GM21825 (cell line): ENCODE measurements around the gene PRDX6.
"Not testable (repeated sequence)": the region's sequence is repeated elsewhere in the genome, so short reads cannot be mapped to it uniquely, and the experiment has no call there.

ENCODE experiments used
- ATAC-seq: cut with Tn5 transposase; IDR thresholded peaks from one replicate; pipeline ENCODE4 v1.9.1; 2021; ENCODE audit warnings: mild to moderate bottlenecking, moderate library complexity; ENCODE audit not compliant: unreplicated experiment

PRDX6 gene

DNA sequence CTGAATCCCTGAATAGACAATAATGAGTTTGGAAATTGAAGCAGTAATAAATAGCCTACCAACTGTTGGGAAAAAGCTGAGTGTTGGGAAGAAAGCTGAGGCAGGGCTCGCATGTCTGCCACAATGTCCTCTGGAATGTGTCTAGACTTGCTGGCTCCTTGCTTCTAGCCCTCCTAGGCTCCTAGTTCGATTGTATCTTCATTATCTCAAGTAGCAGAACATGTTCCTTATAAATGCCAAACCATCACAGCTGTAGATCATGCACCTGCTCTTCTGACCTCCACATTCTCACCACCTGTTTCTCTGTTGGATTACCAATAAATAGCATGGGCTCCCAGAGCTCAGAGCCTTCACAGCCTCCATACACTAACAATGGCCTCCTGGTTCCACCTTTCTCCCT lies 12.9 kb upstream of the PRDX6 start:
- ATAC-seq = not testable (repeated sequence)

DNA sequence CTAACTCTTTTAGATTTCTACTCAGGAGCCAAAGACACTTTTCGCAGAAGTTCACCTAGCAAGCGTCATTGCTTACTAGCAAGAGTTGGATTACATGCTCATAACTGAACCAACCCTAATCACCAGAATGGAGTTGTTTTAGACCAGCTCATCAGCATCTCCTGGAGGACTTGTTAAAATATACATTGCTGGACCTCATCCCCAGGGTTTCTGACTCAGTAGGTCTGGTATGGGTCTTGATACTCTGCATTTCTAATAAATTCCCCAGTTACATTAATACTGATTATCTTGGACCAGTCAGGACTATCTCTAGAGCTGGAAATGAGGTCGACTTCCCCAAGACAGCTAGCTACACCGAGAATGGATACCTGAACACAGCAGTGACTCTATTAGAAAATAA lies 9.7 kb upstream of the PRDX6 start:
- ATAC-seq = no peak

DNA sequence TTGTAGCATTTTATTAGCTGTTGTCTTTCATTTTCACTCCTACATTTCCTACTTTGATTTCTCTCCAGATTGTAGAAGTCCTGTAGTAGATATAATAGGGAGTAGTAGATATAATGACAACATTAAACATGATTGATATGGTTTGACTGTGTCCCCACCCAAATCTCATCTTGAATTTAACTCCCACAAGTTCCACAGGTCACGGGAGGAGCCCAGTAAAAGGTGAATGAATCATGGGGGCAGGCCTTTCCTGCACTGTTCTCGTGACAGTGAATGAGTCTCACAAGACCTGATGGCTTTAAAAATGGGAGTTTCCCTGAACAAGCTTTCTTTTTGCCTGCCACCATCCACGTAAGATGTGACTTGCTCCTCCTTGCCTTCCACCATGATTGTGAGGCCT lies 7.5 kb upstream of the PRDX6 start:
- ATAC-seq = no peak

DNA sequence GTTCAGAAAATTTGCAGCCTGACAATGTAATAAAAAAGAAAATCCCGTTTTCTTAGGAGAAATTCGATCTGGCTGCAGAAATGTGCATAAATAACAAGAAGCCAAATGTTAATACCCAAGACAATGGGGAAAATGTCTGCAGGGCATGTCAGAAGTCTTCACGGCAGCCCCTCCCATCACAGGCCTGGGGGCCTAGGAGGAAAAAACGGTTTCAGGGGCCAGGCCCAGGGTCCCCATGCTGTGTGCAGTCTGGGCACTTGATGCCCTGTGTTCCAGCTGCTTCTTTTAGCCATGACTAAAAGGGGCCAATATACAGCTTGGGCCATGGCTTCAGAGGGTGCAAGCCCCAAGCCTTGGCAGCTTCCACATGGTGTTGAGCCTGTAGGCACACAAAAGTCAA lies 6.5 kb upstream of the PRDX6 start:
- no peak for ATAC-seq

DNA sequence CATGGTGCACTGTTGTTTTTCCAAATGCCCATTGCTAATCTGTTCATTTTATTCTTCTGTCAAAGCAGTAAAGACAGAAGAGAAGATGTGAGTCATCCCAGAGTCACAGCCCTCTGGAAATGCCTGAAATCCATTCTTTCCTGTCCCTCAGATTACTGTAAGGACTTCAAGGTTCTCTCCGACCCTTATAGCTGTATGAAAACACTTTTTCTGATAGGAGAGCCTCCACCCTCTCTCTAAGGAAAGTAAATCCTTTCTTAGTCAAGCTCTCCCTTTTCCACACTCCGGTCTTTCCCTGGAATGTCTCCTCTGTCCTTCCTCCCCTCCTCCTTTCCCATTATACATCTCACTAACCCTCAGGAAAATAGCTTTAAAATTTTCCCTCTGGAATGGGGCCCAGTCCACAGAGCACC lies 3.5 kb upstream of the PRDX6 start:
- ATAC-seq = no peak

DNA sequence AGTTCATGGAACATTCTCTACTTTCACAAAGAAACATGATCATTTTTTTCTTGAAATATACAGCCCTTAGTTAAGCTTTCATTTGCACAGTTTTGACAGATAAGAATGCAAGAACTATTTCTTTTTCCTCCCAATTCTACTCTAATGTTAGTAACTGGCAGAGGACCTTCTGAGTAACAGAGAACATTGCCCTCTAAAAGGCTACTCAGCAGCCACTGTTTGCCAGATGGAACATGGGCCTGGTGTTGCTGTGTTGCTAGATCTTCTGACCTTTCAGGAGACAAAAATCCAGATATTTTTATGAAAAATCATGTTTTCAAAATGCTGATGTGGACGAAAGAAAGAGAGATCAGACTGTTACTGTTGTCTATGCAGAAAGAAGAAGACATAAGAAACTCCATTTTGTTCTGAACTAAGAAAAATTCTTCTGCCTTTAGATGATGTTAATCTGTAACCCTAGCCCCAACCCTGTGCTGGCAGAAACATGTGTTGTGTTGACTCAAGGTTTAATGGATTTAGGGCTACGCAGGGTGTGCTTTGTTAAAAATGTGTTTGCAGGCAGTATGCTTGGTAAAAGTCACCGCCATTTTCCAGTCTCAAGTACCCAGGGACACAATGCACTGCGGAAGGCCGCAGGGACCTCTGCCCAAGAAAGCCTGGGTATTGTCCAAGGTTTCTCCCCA lies 2.9 kb upstream of the PRDX6 start:
- no peak for ATAC-seq

DNA sequence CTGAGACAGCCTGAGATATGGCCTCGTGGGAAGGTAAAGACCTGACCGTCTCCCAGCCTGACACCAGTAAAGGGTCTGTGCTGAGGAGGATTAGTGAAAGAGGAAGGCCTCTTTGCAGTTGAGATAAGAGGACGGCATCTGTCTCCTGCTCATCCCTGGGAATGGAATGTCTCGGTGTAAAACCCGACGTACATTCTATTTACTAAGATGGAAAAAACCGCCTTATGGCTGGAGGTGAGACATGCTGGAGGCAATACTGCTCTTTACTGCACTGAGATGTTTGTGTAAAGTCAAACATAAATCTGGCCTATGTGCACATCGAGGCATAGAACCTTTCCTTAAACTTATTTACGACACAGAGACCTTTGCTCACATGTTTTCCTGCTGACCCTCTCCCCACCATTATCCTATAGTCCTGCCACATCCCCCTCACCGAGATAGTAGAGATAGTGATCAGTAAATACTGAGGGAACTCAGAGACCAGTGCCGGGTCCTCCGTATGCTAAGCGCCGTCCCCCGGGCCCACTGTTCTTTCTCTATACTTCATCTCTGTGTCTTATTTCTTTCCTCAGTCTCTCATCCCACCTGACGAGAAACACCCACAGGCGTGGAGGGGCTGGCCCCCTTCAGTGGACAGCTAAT lies 2.2 kb upstream of the PRDX6 start:
- ATAC-seq = not testable (repeated sequence)

DNA sequence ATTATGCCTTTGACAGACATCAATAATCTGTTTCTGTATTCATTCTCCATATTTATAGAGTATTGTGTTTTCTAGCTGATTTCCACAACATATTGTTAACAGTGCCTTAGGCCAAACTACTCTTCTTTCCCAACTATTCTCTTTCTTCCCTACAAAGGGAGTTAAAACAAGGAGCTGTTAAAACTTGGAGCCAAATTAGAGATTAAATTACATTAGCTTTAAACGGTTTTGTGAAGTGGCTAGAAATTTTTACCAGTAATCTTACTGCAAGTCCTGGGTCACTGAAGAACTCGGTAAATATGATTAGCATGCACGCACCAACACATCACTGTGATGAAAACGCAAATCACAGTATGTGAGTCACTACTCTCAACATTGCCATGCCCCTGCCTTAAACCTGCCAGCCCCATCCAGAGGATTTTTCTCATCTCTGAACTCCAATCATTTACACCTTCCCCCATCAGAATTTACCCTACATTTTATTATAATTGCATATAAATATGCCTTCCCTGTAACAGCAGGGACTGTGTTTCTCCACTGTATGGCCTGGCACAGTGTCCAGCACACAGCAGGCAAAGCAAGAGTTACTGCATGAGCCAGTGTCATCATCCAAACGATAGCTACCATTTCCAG lies 1.5 kb upstream of the PRDX6 start:
- no peak for ATAC-seq

DNA sequence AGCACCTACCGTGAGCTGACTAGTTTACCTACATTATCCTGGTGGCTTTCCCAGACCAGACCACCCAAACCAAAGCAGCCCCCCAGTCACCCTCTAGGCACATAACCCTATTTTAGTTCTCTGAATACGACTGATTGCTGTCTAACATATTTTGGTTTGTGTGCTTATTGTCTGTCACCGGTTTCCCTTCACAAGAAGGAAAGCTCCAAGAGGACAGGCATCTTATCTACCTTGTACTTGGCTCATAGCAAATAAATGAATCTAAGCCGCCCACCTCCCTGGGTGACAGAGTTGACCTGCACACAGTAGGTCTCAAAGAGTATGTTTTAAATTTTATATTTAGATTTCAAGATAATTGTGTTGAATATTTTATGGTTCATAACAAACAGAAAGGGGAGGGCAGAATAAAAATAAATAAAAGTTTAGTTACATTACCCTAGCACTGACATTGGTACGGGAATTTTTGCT lies 904 bp upstream of the PRDX6 start:
- no peak for ATAC-seq

DNA sequence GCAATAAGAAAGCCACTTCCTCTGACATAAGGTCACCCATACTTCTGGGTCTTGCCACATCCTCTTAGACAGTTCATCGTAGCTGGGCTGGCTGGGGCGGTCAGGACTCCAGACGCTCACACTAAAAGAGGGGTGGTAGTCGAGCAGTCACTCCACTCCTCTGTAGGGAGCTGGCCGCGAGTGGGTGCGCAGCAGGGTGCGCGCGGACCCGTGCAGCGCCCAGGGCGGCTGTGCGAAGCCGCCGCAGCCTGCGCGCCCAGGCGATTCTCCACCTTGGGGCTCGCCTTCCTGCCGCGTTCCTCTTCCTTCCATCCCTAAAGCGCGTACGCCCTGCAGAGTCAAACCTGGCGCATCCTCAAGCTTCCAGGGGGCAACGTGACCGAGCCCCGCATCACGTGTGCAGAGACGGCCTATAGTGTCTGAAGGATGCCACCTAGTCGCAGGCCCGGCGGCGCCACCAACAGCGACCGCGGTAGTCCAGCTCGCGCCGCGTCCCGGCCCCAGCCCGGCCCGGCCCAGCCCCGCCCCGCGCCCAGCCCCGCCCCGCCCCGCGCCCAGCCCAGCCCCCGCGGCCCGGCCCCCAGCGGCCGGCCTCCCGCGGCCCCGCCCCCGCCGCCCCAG lies 360 bp upstream of the PRDX6 start:
- peak; percentile 97 for ATAC-seq

DNA sequence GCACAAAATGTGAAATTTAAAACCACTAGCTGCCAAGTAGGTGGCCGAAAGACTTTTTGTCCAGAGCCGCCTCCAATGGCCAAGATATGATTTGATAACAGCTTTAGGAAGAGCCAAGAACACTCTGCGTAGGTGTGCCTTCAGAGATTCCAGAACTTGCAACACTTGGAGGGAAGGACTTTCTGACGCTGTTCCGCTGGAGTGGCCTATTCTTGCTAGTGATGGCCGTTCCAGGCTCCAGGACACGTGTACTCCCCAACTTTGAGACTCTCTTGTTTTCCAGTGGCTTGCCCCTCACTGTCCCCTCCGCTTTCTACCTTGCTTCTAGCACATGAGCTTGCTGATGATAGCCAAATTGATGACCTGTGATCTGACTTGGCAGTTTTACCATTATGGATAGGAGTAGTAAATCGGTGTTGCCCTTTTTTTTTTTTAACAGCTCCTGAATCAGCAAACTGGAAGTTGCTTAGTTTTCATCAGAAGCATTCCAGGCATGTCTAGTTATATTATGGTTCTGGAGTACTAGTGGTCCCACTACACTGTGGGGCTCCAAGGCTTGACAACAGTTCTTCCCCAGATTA lies 1.0 kb downstream of the PRDX6 start:
- no peak for ATAC-seq

DNA sequence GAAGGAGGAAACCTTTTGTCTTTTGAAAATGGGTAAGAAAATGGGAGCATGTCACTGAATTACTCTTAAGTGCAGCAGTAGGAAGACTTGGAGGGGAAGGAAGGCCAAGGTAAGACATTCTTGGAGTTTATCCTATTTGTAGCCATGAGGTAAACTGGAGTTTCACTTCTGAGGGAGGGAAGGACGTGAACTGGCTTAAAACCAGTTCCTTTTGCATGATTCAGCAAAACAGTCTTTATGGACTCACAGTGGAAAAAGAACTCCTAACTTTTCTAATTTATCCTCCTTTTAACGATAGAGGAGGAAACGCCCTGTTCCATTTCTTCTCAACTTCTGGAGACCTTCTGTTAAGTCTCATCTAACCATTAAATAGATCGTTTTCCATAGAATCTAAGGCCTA lies 2.5 kb downstream of the PRDX6 start:
- ATAC-seq = no peak

DNA sequence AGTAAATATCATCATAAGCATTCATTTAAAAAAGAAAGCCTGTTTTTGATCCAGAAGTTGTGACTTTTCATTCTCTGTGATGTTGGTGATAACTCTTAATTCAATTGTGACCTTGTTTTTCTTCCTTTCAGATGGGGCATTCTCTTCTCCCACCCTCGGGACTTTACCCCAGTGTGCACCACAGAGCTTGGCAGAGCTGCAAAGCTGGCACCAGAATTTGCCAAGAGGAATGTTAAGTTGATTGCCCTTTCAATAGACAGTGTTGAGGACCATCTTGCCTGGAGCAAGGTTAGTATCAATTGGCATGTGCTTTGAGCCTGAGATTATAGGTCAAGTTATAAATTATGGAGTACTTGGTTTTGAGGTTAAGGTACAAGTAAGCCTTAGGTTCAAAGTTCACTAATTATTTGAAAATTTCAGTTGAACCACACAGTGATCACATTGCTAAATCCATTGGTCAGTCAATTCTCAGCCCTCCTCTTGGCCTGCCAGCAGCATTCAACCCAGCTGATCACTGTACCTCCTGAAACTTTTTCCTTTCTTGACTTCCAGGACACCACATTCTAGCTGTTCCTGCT lies 4.1 kb downstream of the PRDX6 start:
- no peak for ATAC-seq

DNA sequence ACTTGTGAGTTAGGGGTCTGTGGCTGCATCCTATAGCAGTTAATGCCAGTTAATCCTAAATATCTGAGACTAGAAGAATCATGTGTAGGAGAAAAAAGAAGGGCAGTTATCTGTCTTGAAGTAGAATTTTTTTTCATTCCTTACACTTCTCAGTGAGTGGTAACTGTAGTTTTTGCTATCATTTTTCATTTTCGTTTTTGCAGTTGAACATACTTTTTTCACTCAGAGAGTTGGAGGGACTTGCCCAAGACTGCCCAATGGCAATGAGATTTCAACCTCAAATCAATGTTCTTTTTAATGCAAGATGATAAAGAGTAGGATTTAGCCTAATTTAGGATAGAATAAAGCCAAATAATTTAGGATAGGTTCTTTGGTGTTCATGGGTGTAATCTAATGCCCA lies 5.5 kb downstream of the PRDX6 start:
- ATAC-seq = no peak

DNA sequence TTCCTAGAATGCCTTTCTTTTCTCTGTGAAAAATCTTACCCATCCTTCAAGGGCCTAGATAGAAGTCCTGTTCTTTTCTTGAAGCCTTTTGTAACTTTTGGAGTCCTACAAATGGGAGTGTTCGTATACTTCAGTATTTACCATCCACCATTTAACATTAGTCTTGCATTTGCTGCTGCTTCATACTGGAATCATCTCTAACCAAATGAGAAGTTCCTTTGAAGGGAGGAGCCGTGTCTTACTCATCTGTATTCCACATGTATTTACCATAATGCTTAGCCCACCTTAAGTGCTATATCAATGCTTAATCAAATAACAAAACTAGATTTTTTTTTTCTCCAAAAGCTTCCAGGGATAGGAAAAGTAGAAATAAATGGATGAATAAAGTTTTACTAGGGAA lies 7.1 kb downstream of the PRDX6 start:
- ATAC-seq = no peak

DNA sequence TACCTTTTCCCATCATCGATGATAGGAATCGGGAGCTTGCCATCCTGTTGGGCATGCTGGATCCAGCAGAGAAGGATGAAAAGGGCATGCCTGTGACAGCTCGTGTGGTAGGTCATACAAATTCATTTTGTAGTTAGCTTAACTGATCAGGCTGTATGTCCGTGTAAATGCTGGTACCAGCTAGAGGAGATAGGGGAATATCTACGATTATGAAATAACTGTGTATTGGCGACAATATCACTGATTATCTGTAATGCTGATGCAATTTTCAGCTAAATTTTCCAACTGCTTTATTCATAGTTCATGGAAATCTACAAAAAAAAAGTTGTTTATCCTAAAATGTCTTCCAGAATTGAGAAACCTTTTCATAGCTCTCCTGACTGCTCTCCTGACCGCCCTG lies 8.3 kb downstream of the PRDX6 start:
- ATAC-seq = no peak

DNA sequence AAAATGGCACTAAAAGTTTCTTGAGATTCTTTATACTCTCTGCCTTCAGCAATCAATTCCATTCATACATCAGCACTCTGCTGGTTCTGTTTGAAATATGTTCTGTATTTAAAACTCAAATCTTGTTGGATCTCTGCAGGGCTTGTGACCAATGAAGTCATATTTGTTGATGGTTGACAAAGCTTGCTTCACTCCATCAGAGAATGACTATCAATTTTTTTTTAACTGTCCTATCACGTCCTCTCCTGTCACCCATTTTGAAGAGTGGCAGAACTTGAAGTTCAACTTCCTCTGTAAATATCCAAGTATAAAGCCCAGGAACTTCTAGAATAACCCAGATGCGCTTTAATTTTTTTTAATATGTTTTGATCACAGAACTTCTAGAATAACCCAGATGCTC lies 10.9 kb downstream of the PRDX6 start:
- no peak for ATAC-seq

DNA sequence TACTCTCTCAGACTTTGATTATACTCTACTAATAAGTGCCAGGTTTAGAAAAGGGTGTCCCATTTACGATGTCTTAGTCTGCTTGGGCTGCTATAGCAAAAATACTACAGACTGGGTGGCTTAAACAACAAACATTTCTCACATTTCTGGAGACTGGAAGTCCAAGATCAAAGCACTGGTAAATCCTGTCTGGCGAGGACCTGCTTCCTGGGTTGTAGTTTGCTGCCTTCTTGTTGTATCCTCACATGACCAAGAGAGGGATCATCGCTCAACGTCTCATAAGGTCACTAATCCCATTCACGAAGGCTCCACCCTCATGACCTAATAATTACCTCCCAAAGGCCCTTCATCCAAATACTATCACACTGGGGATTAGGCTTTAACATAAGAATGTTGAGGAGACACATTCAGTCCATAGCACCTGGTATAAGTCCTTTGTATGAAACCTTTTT lies 12.0 kb downstream of the PRDX6 start:
- no peak for ATAC-seq

DNA sequence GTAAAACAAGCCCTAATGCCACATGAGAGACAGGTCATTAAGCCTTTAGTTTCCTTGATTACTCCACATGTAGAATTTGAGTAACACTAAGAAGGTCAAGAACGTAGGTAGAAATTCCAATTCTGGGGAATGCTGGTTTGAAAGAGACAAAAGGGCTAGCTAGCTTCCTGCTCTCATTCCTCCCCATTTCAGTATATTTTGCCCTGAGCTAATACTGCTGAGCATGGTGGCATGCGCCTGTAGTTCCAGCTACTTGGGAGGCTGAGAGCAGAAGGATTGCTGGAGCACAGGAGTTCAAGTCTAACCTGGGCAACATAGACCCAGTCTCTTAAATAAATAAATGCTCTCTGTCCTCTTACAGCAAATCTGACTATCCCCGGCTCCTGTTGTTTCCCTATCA lies 12.8 kb downstream of the PRDX6 start:
- no peak for ATAC-seq

DNA sequence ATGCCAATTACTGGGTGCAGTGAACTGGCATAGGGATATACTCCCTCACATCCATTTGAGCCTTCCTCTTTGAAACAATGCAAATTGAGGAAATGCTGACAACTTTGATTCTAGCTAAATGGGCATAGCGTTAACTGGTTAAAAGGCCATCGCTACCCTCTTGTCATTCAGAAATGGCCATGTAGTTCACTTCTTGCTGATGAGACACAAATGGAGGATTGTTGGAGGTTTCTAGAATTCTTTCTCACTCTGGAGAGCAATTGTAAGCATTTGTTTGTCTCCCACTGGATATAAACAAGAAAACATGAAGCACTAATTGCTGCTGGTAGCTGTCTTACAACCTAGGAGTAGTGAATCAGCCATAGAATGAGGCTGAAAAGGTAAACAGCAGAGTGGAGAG lies 14.4 kb downstream of the PRDX6 start:
- ATAC-seq = no peak

DNA sequence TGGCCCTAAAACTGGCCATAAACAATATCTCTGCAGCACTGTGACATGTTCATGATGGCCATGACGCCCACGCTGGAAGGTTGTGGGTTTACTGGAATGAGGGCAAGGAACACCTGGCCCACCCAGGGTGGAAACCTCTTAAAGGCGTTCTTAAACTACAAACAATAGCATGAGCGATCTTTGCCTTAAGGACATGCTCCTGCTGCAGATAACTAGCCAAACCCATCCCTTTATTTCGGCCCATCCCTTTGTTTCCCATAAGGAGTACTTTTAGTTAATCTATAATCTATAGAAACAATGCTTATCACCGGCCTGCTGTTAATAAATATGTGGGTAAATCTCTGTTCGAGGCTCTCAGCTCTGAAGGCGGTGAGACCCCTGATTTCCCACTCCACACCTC lies 16.0 kb downstream of the PRDX6 start:
- not testable (repeated sequence) for ATAC-seq
